22Rv1 (cell line): ENCODE data around the gene ZNF614.
"Not testable (repeated sequence)": the region's sequence is repeated elsewhere in the genome, so short reads cannot be mapped to it uniquely, and the experiment has no call there.

Source experiments
- H3K27ac ChIP-seq: fragments of 450-650 bp; 2 replicates; pipeline ENCODE4 v1.5.1; 2017
- ZFX ChIP-seq: fragments of 450-650 bp; IDR thresholded peaks from 2 replicates; pipeline ENCODE4 v1.6.1; 2017; ENCODE audit warnings: antibody characterized with exemption, borderline replicate concordance
- TF ChIP-seq, protein P1 (sequence below): fragments of 450-650 bp; IDR thresholded peaks from 2 replicates; pipeline ENCODE4 v1.5.1; 2017; ENCODE audit warnings: mild to moderate bottlenecking

ZNF614 gene

DNA sequence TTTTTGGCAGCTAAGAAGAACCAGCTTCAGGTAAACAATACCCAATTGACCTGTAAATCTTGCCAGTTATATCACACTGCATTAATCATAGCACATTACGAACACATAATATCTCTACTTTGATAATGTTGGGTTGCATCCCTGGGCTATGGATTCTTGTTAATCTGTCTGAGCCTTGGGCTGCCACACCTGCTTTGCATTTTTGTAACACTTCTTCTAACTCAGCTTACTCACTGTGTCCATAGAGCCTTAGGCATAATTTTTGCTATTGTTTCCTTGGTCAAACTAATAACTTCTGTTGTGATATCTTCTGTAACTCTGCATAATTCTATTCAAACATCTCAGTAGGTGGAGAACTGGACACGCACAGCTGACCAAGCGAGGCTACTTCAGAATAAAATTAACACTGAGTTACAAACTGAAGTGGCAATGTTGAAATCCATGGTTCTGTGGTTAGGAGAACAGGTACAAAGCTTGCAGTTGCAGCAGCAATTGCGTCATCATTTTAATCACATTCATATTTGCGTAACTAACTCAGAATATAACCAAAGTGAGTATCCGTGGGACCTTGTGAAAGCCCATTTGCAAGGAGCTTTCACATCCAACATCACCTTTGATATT is 48.0 kb downstream of the ZNF614 start:
- H3K27ac ChIP-seq: no peak overlapping the region; the same call in 1 of the 2 replicates
- TF ChIP-seq, protein P1, sequence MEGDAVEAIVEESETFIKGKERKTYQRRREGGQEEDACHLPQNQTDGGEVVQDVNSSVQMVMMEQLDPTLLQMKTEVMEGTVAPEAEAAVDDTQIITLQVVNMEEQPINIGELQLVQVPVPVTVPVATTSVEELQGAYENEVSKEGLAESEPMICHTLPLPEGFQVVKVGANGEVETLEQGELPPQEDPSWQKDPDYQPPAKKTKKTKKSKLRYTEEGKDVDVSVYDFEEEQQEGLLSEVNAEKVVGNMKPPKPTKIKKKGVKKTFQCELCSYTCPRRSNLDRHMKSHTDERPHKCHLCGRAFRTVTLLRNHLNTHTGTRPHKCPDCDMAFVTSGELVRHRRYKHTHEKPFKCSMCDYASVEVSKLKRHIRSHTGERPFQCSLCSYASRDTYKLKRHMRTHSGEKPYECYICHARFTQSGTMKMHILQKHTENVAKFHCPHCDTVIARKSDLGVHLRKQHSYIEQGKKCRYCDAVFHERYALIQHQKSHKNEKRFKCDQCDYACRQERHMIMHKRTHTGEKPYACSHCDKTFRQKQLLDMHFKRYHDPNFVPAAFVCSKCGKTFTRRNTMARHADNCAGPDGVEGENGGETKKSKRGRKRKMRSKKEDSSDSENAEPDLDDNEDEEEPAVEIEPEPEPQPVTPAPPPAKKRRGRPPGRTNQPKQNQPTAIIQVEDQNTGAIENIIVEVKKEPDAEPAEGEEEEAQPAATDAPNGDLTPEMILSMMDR: no peak
- TF ChIP-seq ZFX: no peak

DNA sequence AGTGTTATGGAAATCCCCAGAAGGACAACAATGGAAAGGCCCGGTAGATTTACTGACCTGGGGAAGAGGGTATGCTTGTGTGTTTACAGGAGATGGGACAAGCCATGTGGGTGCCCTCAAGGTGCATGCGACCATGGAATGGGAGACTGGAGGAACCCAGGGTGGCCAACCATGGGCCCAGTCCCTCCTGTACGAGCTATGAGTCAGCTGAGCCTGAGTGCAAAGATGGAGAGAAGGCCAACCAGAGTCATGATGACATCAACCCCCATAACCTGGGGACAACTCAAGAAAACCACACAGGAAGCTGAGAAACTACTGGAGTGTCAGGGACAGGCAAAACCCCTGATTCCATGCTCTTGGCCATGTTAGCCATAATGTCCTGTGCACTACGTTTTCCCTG is 49.3 kb downstream of the ZNF614 start:
- no peak overlapping the region for H3K27ac ChIP-seq
- TF ChIP-seq, protein P1: no peak
- no peak for TF ChIP-seq ZFX

DNA sequence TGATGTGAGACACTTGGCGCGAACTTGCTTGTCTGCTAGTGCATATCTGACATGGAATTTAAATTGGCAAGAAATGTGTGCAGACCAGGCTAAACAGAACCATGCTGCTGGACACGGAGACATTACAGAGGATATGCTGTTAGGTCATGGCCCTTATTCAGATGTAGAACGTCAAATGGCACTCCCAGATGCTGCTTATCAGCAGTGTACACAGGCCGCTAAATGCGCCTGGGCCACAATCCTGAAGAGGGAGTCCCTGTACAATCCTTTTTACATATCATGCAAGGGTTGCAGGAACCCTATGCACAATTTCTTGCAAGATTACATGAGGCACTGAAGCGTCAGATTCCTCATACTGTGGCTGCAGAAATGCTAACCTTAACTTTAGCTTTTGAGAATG is 50.8 kb downstream of the ZNF614 start:
- TF ChIP-seq, protein P1: no peak
- no peak for TF ChIP-seq ZFX
- H3K27ac ChIP-seq: no peak overlapping the region

DNA sequence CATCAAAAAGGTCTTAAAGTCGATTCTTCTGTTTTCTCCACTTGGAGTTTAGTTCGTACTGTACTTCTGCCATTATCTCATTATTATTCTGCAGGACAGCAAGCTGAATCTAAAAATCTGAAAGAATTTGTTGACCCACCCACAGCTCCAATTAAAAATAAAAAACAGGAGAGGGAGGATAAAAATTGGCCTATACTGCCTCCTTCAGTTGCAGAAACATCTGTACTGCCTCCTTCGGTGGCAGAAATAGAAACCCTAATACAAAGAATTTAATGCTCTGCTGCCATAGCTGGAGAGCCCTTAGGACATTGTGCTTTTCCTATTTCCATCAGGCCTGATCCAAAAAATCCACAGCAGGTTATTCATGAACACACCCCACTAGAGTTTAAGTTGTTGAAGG is 51.3 kb downstream of the ZNF614 start:
- no peak overlapping the region for H3K27ac ChIP-seq
- no peak for TF ChIP-seq ZFX
- TF ChIP-seq, protein P1: no peak

DNA sequence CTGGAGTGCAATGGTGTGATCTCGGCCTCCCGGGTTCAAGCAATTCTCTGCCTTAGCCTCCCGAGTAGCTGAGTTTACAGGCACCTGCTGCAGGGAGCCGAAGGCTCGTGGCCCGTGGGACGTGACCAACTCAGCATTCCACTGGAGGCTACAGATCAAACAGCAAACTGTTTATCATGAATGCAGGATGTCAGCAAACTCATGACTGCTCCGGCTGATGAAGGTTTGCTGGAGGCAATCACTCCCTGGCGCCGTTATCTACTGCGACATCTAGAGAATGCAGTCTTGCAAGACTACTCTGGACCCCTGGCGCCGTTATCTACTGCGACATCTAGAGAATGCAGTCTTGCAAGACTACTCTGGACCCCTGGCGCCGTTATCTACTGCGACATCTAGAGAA is 52.4 kb downstream of the ZNF614 start:
- H3K27ac ChIP-seq: not testable (repeated sequence)

DNA sequence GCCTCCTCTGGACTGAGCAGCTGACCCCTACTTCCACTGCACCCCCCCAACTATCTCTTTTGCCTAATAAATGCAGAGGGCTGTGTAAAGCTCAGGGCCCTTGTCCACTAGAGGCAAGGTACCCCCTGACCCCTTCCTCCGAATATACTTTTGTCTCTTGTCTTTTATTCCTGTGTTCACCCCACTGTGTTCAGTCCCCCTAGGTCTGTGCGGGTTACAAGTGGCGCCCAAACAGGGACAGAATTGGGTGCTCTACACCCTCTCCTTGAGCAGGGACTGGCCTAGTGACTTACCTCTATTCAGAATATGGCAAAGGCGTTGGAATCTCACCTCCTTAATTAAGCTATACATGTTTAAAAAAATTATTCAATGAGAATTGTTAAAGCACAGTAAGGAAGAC is 56.6 kb downstream of the ZNF614 start:
- TF ChIP-seq, protein P1: no peak
- TF ChIP-seq ZFX: no peak
- H3K27ac ChIP-seq: no peak overlapping the region

DNA sequence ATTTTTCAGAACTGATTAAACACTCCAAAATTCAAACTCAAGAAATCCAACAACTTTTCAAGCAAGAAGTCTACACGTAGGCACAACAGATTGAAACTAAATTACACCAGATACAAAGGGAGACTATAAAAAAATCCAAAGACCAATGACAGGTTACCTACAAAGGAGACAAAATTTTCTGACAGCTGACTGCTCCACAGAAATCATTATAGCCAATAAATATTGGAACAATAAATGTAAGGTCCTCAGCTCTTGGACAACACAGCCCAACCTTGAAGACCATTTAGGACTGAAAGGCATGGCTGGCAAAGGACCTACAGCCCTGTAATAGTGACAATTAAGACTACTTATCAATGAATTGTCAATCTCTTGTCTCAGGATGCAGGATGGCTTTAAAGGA is 57.5 kb downstream of the ZNF614 start:
- TF ChIP-seq, protein P1: no peak
- TF ChIP-seq ZFX: no peak
- H3K27ac ChIP-seq: no peak overlapping the region

DNA sequence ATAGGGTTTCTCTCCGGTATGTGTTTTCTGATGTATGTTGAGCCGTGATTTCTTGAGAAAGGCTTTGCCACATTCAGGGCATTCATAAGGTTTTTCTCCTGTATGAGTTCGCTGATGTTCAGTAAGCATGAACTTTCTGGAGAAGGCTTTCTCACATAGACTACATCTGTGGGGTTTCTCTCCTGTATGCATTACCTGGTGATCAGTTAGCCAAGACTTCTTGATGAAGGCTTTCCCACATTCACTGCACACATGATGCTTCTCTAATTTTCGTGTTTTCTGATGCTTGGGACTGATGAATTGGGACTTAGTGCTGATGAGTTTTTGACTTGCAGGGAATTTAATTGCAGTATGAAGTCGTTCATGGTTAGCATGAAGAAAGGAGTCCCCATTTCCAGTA is 62.6 kb downstream of the ZNF614 start:
- no peak overlapping the region for H3K27ac ChIP-seq
- no peak for TF ChIP-seq ZFX
- TF ChIP-seq, protein P1: no peak
